HG02840 (cell line): ENCODE data around the gene IFT122.
"Not testable (repeated sequence)": the region's sequence is repeated elsewhere in the genome, so short reads cannot be mapped to it uniquely, and the experiment has no call there.

Experiments used
- ATAC-seq: cut with Tn5 transposase; IDR thresholded peaks from one replicate; pipeline ENCODE4 v1.9.1; 2021; ENCODE audit warnings: mild to moderate bottlenecking, moderate library complexity, moderate number of reproducible peaks; ENCODE audit not compliant: unreplicated experiment, low FRiP score

The IFT122 gene

GRCh38 chr3:129491077-129491476, 51.1 kb downstream of the IFT122 start:
- not testable (repeated sequence) for ATAC-seq

GRCh38 chr3:129491794-129492193, 51.8 kb downstream of the IFT122 start:
- no peak for ATAC-seq

DNA sequence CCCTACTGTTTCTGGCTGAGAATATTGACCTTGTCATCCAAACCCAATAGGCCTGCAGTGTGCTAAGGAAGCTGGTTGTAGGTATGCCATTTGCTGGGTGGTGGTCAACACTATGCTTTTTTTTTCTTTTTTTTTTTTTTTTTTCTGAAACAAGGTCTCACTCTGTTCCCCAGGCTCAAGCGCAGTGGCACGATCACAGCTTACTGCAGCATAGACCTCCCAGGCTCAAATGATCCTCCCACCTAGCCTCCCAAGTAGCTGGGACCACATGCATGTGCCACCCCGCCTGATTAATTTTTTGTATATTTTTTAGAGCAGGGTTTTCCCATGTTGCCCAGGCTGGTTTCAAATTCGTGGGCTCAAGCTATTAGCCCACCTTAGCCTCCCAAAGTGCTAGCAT, 52.7 kb downstream of the IFT122 start:
- no peak for ATAC-seq

GRCh38 chr3:129493206-129493605, 53.2 kb downstream of the IFT122 start:
- ATAC-seq = no peak

GRCh38 chr3:129494499-129494898, 54.5 kb downstream of the IFT122 start:
- not testable (repeated sequence) for ATAC-seq

DNA sequence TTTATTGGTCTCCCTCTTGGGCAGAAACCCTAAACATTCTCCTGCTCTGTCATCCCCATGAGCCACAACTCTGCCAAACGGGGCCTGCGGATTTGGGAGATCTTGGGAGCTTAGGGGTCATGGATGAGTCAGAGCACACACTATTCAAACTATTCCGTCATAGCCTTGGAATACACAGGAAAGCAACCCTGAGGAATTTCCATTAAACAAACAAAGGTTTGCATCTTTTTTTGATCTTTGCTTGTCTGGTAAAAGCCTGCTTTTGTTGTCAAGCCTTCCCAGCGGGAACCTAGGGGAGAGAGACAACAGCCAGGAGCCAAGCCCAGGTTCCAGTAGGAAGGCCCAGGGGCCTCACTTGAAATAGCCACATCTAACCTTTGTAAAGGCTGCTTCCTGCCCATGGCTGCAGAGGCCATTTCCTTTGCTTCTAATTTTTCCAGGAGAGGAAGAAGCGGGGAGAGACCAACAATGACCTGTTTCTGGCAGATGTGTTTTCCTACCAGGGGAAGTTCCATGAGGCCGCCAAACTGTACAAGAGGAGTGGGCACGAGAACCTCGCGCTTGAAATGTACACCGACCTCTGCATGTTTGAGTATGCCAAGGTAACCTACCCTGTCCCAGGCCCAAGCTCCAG, 55.1 kb downstream of the IFT122 start:
- not testable (repeated sequence) for ATAC-seq

DNA sequence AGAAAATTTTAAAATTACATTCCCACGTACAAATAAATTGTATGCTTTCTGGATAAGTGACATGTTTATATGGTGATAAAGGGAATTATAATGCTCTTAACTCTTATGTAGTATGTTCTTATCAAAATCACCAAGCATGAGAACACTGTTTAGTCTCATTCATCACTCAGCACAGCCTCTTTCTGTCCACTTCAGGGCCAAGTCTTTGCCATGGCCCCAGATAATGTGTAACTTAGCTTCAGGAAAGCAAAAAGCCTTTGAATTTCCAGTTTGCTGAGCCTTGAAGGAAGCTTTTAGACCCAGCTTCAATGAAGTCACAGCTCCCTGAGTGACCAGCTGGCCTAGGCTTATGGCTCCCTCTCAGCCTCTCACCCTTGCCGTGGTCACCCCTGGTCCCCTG, 57.9 kb downstream of the IFT122 start:
- ATAC-seq = not testable (repeated sequence)

GRCh38 chr3:129498603-129499488, 58.8 kb downstream of the IFT122 start:
- not testable (repeated sequence) for ATAC-seq

DNA sequence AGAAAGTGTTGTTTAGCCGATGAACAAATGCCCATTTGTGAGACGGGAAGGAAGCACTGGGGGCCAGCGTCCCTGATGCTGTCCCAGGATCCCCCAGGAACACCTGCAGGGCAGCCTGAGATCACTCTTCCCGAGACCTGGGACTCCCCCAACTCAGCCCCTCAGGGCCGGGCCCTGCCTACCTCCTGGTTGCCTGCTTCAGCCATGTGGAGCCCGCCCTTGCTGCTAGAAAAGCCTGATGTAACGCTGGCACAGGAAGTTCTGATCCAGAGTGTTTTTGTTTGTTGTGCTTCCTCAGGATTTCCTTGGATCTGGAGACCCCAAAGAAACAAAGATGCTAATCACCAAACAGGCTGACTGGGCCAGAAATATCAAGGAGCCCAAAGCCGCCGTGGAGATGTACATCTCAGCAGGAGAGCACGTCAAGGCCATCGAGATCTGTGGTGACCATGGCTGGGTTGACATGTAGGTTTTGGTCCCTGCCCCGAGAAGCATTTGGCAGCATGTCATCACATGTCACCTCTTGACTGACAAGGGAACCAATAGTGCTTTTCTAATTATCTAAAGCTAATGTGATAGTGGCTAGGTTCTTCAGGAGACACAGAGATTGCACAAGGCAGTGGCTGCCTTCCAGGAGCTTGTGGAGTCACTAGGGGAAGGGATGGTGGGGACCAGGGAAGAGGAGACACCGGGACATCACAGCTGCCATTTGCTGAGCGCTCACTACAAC, 59.7 kb downstream of the IFT122 start:
- ATAC-seq = not testable (repeated sequence)

- ATAC-seq = no peak
Measured at GRCh38 chr3:129500334-129500658, 60.3 kb downstream of the IFT122 start.

DNA sequence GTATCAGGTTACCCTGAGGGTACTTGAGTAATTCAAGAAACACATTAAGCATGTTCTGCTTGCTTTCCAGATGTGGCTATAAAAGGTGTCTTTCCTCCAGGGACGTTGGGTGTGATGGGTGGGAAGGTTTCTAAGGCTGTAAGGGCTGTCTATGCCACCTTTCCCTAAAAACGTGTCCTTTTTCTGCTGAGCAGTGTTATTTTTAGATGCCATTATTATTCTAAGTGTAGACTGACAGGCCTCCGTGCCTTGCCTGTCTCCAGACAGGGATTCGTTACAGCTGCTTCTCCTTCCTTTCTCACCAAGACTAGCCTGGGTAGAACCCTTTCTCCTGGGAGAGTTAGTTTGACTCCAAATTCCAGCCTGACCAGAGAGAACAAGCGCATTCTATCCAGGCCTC, 61.6 kb downstream of the IFT122 start:
- ATAC-seq = no peak

DNA sequence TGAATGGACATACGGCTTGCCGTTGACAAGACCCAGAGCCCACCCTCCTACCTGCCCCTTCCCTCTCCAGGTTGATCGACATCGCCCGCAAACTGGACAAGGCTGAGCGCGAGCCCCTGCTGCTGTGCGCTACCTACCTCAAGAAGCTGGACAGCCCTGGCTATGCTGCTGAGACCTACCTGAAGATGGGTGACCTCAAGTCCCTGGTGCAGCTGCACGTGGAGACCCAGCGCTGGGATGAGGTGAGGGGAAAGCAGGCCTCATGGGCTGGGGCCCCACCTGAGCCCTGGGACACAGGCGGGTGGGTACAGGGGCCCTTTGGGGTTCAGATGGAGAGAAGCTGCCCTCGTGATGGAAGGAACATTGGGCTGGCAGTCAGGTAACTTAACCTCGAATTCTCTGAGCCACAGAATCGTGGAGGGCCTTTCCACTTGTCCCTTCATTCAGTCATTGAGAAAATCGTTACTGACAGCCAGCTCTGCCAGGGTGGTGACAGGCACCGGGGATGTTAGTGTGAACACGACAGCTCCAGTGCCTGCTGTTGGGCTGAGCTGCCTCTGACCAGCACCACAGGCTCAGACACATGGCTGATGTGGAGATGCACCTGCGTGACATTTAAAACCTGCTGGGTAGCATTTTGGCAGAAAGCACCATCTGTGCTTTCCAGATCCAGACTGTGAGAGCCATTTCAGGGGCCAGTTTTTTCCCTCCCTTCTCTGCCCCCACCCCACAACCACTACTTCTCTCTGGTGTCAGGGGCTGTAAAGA, 62.8 kb downstream of the IFT122 start:
- ATAC-seq = no peak

GRCh38 chr3:129503471-129504291, 63.7 kb downstream of the IFT122 start:
- ATAC-seq = no peak

GRCh38 chr3:129504471-129505100, 64.6 kb downstream of the IFT122 start:
- ATAC-seq = no peak

- ATAC-seq = no peak
Measured at GRCh38 chr3:129505341-129505740, 65.3 kb downstream of the IFT122 start.

DNA sequence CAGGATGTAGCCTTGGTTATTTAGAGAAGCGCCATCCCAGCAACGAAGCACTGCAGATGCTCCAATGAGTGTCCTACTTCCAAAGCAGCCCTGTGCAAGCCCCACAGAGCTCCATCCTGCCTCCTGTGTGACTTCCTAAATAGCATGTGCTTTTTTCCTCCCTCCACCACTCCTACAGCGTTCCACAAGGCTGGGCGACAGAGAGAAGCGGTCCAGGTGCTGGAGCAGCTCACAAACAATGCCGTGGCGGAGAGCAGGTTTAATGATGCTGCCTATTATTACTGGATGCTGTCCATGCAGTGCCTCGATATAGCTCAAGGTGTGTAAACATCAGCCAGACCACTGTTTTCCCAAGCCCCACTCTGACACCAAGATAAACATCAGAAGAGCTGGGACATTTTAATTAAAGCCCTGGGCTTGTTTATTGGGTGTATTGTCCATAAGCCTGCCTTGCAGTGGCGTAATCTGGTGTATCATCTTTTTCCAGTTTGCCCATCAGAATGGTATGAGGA, 66.3 kb downstream of the IFT122 start:
- ATAC-seq = no peak

DNA sequence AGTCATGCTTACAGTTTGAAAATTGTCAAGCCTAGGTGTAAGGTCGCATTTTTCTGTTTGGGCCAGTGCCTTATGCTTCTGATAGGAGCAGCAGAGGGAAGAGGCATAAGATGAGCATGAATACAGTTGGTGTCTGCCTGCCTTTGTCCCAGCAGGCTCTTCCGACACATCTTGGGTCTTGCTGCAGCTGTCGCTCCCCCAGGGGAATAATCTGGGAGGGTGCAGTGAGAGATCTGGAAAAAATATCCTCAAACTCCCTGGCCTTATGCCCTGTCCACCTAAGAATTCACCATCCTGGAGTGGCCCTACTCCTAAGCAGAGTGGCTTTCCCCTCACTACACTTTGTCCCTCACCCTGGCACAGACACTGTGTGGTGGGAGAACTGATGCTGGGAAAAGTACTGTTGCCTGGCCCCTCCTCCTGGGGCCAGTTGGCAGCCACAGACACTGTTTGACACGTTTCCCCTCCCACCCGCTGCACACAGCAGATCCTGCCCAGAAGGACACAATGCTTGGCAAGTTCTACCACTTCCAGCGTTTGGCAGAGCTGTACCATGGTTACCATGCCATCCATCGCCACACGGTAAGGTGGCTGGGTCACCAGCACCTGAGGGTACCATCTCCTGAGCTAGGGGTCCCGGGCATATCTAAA, 67.3 kb downstream of the IFT122 start:
- no peak for ATAC-seq

GRCh38 chr3:129512595-129512994, 72.6 kb downstream of the IFT122 start:
- ATAC-seq = no peak

- ATAC-seq = no peak
Measured at GRCh38 chr3:129513705-129514104, 73.7 kb downstream of the IFT122 start.
